ACHN (cell line): Measurements from ENCODE around the gene ZP2.
A peak's percentile ranks its signal among the peaks of the same experiment; 100 is the strongest.
"Not testable (repeated sequence)": the region's sequence is repeated elsewhere in the genome, so short reads cannot be mapped to it uniquely, and the experiment has no call there.

Experiments
- DNase-seq: peaks from one replicate; pipeline ENCODE4 v3.0.0-alpha.2; 2015
- in situ Hi-C: cut with HindIII; loops from 2 replicates; pipeline ENCODE4 v1.10.0; 2017; ENCODE audit warnings: low sequenced_read_pairs, low pct_ligation_motif_present, low pct_unique_long_range_greater_than_20kb

Gene ZP2

DNA sequence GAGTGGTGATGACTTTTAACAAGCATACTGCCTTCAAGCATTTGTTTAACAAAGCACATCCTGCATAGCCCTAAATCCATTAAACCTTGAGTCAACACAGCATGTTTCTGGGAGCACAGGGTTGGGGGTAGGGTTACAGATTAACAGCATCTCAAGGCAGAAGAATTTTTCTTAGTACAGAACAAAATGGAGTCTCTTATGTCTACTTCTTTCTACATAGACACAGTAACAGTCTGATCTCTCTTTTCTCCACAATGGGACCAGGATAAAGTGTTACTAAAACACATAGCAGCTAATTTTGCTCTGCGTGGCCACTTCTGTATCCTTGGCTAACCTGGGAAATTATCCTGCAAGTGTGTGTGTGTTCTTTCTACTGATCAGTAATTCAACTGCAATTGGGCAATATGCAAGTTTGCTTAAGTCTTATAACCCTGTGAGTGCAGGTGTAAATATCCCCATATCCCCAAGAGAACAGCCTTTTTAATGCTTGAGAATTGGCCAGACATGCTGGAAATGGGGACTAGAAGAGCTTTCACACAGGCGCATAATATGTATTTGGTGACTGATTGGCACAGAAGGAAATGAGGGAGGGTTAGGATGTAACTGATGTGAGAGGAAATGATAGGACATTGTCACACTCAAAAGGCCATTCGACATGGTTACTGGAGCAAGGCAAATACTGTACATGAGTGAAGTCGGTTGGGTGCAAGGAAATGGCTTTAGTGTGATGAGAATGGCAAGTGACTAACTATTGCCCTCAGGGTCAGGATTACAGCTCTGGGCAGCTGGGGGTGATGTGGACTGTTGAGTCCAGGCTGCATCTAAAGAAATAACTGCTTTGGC is 11.3 kb upstream of the ZP2 start:
- in situ Hi-C loops: no loop called here
- DNase-seq: peak; percentile 81

DNA sequence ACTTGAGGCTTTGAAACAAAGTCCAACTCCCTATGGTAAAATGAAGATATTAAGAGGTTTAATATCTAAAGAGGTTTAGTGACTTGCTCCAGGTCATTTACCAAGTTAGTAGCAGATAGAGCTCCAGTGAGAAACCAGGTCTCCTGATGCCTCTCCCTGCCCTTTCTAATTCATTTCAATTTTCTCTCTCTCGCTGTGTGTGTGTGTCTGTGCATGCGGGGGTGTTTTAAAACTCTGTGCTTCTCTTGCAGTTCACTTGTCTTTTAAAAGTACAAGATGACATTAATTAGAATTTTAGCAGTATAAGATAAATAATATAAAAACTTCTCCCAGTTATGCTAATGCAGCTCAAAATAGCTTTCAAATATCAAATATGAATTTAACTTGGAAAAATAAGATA is 8.2 kb upstream of the ZP2 start:
- no peak for DNase-seq
- in situ Hi-C loops: no loop called here

DNA sequence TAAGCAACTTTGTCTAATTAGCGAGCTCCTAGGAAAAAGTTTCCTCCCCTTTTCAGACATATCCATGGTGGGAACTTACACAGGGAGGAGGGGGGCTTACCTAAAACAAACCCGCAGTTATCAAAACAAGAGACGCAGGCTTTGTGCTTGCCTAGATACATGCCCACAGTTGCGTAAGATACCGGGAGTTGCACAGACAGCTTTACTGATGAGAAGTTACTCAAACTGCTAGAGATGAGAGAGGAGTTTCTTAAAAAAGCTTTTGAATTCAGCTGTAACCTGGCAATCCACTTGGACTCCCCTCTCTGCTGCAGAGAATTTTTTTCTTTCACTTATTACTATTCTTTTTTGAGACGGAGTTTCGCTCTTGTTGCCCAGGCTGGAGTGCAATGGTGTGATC is 6.8 kb upstream of the ZP2 start:
- in situ Hi-C loops: no loop called here
- no peak for DNase-seq

DNA sequence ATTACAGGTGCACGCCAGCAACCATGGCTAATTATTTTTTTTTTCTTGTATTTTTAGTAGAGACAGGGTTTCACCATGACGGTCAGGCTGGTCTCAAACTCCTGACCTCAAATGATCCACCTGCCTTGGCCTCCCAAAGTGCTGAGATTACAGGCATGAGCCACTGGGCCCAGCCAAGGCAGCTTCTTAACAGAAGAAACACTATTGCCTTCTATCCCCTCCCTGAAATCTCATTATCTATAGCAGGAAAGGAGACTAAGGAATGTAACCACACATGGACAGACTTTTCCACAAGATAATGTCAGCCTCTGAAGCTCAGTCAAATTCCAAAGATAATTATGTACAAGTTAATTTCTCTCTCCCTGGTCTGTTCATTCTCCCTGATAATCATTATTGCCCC is 5.7 kb upstream of the ZP2 start:
- in situ Hi-C loops: no loop called here
- no peak for DNase-seq

GRCh38 chr16:21214086-21214485 is 2.7 kb upstream of the ZP2 start:
- DNase-seq: no peak
- in situ Hi-C loops: no loop called here

GRCh38 chr16:21208446-21209230 is 2.7 kb downstream of the ZP2 start:
- in situ Hi-C loops: no loop called here

DNA sequence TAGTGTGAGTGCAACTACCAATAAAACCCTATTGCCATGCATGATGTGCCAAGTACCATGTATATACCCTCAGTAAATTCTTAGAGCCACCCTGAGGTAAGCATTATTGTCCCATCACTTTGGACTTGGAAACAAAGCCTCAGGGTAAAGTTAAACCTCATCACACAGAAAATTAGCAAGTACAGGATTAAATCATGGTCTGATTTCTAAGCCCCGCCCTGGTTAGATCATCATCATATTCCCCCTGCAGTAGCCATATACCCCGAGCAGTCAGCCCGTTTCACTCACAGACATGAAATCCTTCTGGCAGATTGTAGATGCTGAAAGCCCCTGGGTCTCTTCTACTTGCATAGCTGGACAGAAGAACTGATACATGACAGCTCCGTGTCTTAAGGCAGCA is 4.8 kb downstream of the ZP2 start:
- in situ Hi-C loops: no loop called here
- DNase-seq: no peak

More at GRCh38 chr16:21208446-21209230, 2.7 kb downstream of the ZP2 start:
- DNase-seq: no peak

GRCh38 chr16:21205303-21205702 is 6.1 kb downstream of the ZP2 start:
- no peak for DNase-seq
- in situ Hi-C loops: no loop called here

GRCh38 chr16:21203155-21203797 is 8.1 kb downstream of the ZP2 start:
- DNase-seq: no peak
- in situ Hi-C loops: no loop called here

DNA sequence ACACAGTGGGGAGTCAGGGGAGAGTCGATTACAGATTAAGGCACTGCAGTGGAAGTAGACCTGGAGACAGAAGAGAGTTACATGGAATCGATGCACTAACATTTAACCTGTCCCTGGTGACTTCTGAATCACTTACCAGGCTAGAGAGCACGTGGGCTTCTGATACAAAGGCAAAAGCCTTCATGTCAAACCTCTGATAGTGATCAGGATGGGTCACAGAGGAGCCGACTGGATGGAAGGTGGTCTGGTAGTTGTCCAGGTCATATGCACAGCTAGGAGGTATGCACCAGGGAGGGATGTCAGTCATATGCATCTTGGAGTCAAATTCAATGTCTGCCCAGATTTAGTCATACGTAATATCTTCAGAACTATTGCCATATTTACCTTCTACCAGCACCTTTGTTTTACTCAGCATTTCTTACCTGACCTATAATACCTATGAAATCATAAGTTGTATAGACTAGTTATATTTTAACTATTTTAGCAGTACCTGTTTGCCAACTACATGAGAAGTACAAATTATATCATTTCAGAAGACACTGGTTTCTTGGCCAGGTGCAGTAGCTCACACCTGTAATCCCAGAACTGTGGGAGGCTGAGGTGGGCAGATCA is 11.7 kb downstream of the ZP2 start:
- in situ Hi-C loops: loop anchor here (25.0 kb wide), 1 partner anchor 88 kb away; the partner anchor contains the start of gene CRYM
- DNase-seq: no peak

DNA sequence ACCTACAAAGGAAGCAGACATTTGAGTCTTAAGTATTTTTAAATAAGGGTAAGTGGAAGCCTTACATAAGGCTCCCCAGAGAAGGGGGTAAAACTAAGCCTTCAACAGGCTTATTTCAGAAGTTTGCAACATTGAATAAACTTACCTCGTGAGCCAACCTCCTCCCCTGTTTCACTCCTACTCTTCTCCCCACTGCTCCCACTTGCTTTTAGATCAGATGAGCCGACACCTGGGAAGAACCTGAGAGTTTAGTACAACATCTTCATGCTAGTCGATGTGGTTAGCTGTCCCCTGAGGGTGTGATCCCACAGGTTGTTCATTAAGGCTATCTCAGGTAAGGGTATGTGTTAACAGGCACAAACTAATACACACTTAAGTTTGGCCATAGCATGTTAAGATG is 13.8 kb downstream of the ZP2 start:
- DNase-seq: no peak
- in situ Hi-C loops: loop anchor here (25.0 kb wide), 1 partner anchor 90 kb away; the partner anchor contains the start of gene CRYM

DNA sequence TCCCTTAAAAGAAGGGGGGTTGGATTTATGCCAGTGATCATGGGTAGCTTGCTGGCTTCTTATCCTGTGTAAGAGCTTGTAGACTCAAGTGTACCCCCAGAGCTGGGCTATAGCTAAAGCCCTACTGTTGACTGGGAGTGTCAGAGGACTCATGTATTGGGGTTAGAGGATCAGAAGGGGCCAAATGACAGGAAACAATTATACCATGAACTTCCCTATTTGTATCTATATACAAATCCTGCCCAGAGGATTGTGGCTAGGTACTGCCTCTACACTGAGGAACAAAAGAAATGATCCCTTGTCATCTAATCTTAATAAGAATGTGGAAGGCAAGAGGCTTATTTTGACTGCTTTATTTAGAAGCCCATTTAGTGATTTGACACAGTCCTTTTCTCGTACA is 14.3 kb downstream of the ZP2 start:
- in situ Hi-C loops: loop anchor here (25.0 kb wide), 1 partner anchor 90 kb away; the partner anchor contains the start of gene CRYM
- no peak for DNase-seq

DNA sequence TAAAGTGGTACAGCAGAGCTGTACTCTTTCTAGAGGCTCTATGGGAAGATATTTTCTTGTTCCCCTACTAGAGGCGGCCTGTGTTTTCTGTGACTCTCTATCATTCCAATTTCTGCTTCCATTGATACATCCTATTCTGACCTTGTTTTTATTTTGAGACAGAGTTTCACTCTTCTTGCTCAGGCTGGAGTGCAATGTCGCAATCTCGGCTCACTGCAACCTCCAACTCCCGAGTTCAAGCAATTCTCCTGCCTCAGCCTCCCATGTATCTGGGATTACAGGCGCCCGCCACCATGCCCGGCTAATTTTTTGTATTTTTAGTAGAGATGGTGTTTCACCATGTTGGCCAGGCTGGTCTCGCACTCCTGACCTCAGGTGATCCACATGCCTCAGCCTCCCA is 16.0 kb downstream of the ZP2 start:
- in situ Hi-C loops: loop anchor here (25.0 kb wide), 1 partner anchor 92 kb away; the partner anchor contains the start of gene CRYM
- not testable (repeated sequence) for DNase-seq

- no peak for DNase-seq
- in situ Hi-C loops: loop anchor here (25.0 kb wide), 1 partner anchor 92 kb away; the partner anchor contains the start of gene CRYM
These were observed 16.5 kb downstream of the ZP2 start for GRCh38 chr16:21194771-21195301.

DNA sequence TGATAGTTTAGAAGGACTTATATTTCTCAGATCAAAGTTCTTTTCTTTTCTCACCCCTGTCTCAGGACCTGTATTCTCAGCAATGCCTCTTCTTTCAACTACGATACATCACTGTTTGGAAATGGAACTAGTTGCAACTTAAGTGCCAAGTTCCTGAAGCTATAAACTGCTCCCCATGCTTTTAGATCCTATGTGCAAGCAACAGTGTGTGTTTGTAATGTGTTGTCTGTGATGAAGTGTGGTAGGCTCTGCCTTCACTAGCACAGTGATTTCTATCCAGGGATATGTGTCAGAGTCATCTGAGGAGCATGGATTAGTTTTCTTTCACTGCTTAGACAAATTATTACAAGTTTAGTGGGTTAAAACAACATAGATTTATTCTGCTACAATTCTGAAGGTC is 18.4 kb downstream of the ZP2 start:
- in situ Hi-C loops: loop anchor here (25.0 kb wide), 1 partner anchor 94 kb away; the partner anchor contains the start of gene CRYM

GRCh38 chr16:21190599-21190998 is 20.8 kb downstream of the ZP2 start:
- no peak for DNase-seq
- in situ Hi-C loops: loop anchor here (25.0 kb wide), 1 partner anchor 97 kb away; the partner anchor contains the start of gene CRYM

More for the DNA sequence above, 18.4 kb downstream of the ZP2 start:
- DNase-seq: no peak

DNA sequence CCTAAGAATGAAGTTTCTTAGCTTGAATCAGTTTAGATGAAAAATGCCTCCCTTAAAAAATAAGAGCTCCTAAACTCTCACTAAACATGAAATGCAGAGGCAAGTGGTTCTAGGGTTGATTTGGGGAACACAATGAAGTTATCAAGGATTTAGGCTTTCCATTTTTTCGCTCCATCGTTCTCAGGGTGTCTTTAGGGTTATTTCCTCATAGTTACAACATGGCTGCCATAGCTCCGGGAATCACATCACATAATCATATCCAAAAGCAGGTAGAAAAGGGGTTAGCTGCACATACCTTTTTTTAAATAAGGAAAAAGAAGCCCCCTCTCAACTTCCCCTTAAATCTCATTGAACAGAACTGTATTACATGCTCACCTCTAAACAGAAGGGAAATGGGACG is 21.4 kb downstream of the ZP2 start:
- in situ Hi-C loops: loop anchor here (25.0 kb wide), 1 partner anchor 97 kb away; the partner anchor contains the start of gene CRYM
- DNase-seq: no peak

DNA sequence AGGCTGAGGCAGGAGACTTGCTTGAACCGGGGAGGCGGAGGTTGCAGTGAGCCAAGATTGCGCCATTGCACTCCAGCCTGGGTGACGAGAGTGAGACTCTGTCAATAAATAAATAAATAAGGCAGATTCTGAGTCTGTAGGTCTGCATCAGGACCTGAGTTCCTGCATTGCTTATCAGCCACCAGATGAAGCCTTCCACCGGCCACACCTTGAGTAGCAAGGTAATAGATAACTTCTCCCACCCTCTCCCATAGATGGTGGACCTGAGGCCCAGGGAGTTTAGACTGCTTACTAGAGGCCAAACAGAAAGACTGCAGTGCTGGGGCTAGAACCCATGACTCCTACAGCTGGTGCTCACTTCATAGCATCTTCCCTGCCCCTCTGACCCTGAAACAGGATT is 22.1 kb downstream of the ZP2 start:
- in situ Hi-C loops: loop anchor here (25.0 kb wide), 1 partner anchor 98 kb away; the partner anchor contains the start of gene CRYM
- DNase-seq: no peak
